ENCODE results near the gene RPP21. TPM values are rescaled to one million over a fixed set of nuclear protein-coding genes. Genes with fewer than 3 reads are reported as not detected.

The RPP21 gene
- total and polyA plus RNA-seq, 2 donors (not counting 1 experiment from before 2014, with no cell fraction given), result 48.1 to 114 TPM

DNA sequence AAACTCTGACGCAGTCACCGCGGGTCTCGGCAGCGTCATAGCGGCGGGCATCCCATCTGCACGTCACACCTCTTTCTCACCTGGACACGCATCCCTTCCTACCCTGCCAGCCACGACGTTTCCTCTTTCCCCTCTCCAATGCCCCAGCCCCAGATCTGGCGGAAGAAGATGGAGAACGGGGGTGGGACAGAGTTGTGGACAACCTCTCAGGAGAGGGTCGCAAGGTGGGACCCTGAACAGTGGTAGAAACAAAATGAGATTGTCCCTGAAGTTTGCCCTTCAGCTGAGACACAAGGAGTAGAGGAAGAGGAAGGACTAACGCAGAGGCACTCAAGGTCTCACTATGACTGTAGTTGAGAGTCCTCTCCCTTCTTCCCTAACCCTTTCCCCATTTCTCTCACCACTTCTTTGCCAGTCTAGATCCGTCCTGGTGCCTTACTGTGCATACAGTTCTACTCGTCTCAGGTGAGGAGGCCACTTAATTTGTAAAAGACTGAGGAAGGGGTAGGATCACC, 17.7 kb upstream of the RPP21 start:
- peak overlapping the region; percentile 90 for H3K4me2 ChIP-seq (replicated peaks; ENCODE audit: low read depth, low read length, poor library complexity, severe bottlenecking)
- ATAC-seq (ENCODE audit: low read depth) (no peak), DNase-seq (no peak)
- H3K9ac ChIP-seq (ENCODE audit: low read length), result peak overlapping the region; percentile 99
- H3K79me2 ChIP-seq (ENCODE audit: control insufficient read depth, insufficient read depth, low read length), result peaks cover 47% of the 10 kb centered on the region
- Mint-ChIP-seq H3K27ac (peak overlapping the region; percentile 99), H3K4me1 (peaks cover 47% of the 10 kb centered on the region), H3K27me3 (no peaks in the 10 kb centered on the region), H3K9me3 (ENCODE audit: insufficient read depth) (no peaks in the 10 kb centered on the region), H3K4me3 (peak overlapping the region; percentile 99)
- WGBS (ENCODE audit: insufficient coverage), result 1% methylated on average over 10 of the region's 17 CpGs
- H2AFZ ChIP-seq (ENCODE audit: insufficient read depth, low read depth, low read length, poor library complexity, severe bottlenecking), result peak overlapping the region; percentile 58
- intact Hi-C loops (cut with micrococcal nuclease), result loop anchor here (2.0 to 10.0 kb wide), 2 partner anchors 222 to 290 kb away; partner anchors contain the start of genes MRPS18B and PPP1R10
- H3K4me3 ChIP-seq (ENCODE audit: control extremely low read depth in 1 of 5, extremely low read depth in 1 of 5, insufficient read depth in 1 of 5, low read depth in 2 of 5, low read length in 4 of 5), result peak overlapping the region; percentile 72 to 97 (median 90)
- peaks cover 19 to 31% of the 10 kb centered on the region in 2 donors for H3K4me1 ChIP-seq (ENCODE audit: control insufficient read depth in 2 of 2, insufficient read depth in 2 of 2, low read length in 2 of 2)
- TF ChIP-seq, protein P1, sequence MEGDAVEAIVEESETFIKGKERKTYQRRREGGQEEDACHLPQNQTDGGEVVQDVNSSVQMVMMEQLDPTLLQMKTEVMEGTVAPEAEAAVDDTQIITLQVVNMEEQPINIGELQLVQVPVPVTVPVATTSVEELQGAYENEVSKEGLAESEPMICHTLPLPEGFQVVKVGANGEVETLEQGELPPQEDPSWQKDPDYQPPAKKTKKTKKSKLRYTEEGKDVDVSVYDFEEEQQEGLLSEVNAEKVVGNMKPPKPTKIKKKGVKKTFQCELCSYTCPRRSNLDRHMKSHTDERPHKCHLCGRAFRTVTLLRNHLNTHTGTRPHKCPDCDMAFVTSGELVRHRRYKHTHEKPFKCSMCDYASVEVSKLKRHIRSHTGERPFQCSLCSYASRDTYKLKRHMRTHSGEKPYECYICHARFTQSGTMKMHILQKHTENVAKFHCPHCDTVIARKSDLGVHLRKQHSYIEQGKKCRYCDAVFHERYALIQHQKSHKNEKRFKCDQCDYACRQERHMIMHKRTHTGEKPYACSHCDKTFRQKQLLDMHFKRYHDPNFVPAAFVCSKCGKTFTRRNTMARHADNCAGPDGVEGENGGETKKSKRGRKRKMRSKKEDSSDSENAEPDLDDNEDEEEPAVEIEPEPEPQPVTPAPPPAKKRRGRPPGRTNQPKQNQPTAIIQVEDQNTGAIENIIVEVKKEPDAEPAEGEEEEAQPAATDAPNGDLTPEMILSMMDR (IDR thresholded peaks at IDR 0.05), result no peak
- no peak for TF ChIP-seq EZH2 (IDR thresholded peaks at IDR 0.05; ENCODE audit: borderline replicate concordance, insufficient read depth, low read depth, low read length, poor library complexity, severe bottlenecking)
- peaks cover 21% of the 10 kb centered on the region for H4K20me1 ChIP-seq (ENCODE audit: control insufficient read depth, insufficient read depth, low read length, poor library complexity, severe bottlenecking)
- ChIA-PET CTCF (interaction anchor here (2.0 kb wide), 1 partner anchor 224 kb away, joined by 5 read pairs; no protein-coding TSS in a partner anchor), POLR2A (interaction anchor here (0.6 to 1.4 kb wide), 4 partner anchors 17 to 363 kb away, joined by 4 to 6 read pairs (median 4); partner anchors contain the start of gene RPP21)
- H3K27me3 ChIP-seq (replicated peaks in 1 of 4; ENCODE audit: control extremely low read depth in 1 of 4, control insufficient read depth in 3 of 4, insufficient read depth in 4 of 4, low read length in 3 of 4), result no peaks in the 10 kb centered on the region
- peaks cover 3 to 26% of the 10 kb centered on the region in 2 experiments for H3K36me3 ChIP-seq (replicated peaks in 1 of 2; ENCODE audit: control extremely low read depth in 1 of 2, control insufficient read depth in 1 of 2, extremely low read depth in 1 of 2, insufficient read depth in 2 of 2, low read length in 1 of 2)
- no peaks in the 10 kb centered on the region for H3K9me3 ChIP-seq (ENCODE audit: control extremely low read depth in 1 of 3, control insufficient read depth in 2 of 3, insufficient read depth in 1 of 3, low read length in 2 of 3)
- peak overlapping the region; percentile 98 to 99 for H3K27ac ChIP-seq (ENCODE audit: low read length in 2 of 2)

DNA sequence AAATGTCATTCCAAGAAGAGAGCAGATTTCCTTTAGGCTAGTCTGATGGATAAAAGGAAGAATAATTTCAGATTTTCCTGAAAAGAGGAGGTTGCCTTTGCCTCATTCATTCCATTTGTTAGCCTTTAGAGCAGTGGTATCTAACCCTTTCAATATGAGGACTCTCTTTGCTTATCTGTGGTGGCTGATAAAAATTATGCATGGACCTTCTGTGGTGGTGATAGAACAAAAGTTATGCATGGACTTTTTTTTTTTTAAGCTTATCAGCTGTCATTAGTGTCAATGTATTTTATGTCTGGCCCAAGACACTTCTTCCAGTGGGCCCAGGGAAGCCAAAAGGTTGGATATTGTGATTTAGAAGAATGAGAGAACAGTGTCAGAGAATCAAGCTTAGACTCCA, 16.6 kb upstream of the RPP21 start:
- peaks cover 12% of the 10 kb centered on the region for H4K20me1 ChIP-seq (ENCODE audit: control insufficient read depth, insufficient read depth, low read length, poor library complexity, severe bottlenecking)
- DNase-seq (no peak), ATAC-seq (ENCODE audit: low read depth) (no peak)
- H3K4me3 ChIP-seq (ENCODE audit: control extremely low read depth in 1 of 5, extremely low read depth in 1 of 5, insufficient read depth in 1 of 5, low read depth in 2 of 5, low read length in 4 of 5), result no peak overlapping the region
- Mint-ChIP-seq H3K27me3 (no peaks in the 10 kb centered on the region), H3K4me3 (peak overlapping the region; percentile 99), H3K27ac (no peak overlapping the region), H3K4me1 (peaks cover 40% of the 10 kb centered on the region), H3K9me3 (ENCODE audit: insufficient read depth) (no peaks in the 10 kb centered on the region)
- ChIA-PET CTCF (interaction anchor here (0.7 kb wide), 1 partner anchor 274 kb away, joined by 3 read pairs; no protein-coding TSS in a partner anchor), POLR2A (interaction anchor here (0.7 kb wide), 1 partner anchor 90 kb away, joined by 5 read pairs; no protein-coding TSS in a partner anchor)
- TF ChIP-seq EZH2 (IDR thresholded peaks at IDR 0.05; ENCODE audit: borderline replicate concordance, insufficient read depth, low read depth, low read length, poor library complexity, severe bottlenecking), result no peak
- TF ChIP-seq, protein P1 (IDR thresholded peaks at IDR 0.05), result no peak
- peaks cover 16 to 27% of the 10 kb centered on the region in 2 donors for H3K4me1 ChIP-seq (ENCODE audit: control insufficient read depth in 2 of 2, insufficient read depth in 2 of 2, low read length in 2 of 2)
- no peaks in the 10 kb centered on the region for H3K9me3 ChIP-seq (ENCODE audit: control extremely low read depth in 1 of 3, control insufficient read depth in 2 of 3, insufficient read depth in 1 of 3, low read length in 2 of 3)
- H2AFZ ChIP-seq (ENCODE audit: insufficient read depth, low read depth, low read length, poor library complexity, severe bottlenecking), result no peak overlapping the region
- H3K4me2 ChIP-seq (replicated peaks; ENCODE audit: low read depth, low read length, poor library complexity, severe bottlenecking), result no peak overlapping the region
- H3K36me3 ChIP-seq (replicated peaks in 1 of 2; ENCODE audit: control extremely low read depth in 1 of 2, control insufficient read depth in 1 of 2, extremely low read depth in 1 of 2, insufficient read depth in 2 of 2, low read length in 1 of 2), result peaks cover 5 to 26% of the 10 kb centered on the region in 2 experiments
- no peak overlapping the region for H3K9ac ChIP-seq (ENCODE audit: low read length)
- intact Hi-C loops (cut with micrococcal nuclease), result loop anchor here (10.0 kb wide), 1 partner anchor 224 kb away; no protein-coding TSS in a partner anchor
- no peaks in the 10 kb centered on the region for H3K27me3 ChIP-seq (replicated peaks in 1 of 4; ENCODE audit: control extremely low read depth in 1 of 4, control insufficient read depth in 3 of 4, insufficient read depth in 4 of 4, low read length in 3 of 4)
- H3K27ac ChIP-seq (ENCODE audit: low read length in 2 of 2), result peak overlapping the region in 1 of 2 donors; percentile 99
- peaks cover 36% of the 10 kb centered on the region for H3K79me2 ChIP-seq (ENCODE audit: control insufficient read depth, insufficient read depth, low read length)
